ENCODE data around the gene HEATR1.
"Not testable (repeated sequence)": the region's sequence is repeated elsewhere in the genome, so short reads cannot be mapped to it uniquely, and the experiment has no call there.

The HEATR1 gene

DNA sequence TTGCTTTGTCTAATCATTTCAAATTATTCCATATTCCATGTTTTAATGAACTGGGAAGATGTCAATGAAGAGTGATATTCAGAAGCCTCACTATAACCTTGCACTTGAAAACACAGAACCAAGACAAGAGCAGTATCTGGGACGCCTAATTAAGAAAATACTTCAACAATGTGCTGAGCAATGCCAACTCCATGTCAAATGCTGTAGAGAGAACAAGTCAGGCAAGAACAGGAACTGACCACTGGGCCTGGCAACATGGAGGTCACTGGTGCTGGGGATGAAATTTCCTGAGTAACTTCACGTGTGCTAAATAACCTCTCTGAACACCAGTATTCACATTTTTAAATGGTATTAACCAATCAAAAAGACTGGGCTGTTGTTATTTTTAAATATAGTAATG is 22.8 kb downstream of the HEATR1 start:
- DNase-seq (ENCODE audit: low read depth): no peak

DNA sequence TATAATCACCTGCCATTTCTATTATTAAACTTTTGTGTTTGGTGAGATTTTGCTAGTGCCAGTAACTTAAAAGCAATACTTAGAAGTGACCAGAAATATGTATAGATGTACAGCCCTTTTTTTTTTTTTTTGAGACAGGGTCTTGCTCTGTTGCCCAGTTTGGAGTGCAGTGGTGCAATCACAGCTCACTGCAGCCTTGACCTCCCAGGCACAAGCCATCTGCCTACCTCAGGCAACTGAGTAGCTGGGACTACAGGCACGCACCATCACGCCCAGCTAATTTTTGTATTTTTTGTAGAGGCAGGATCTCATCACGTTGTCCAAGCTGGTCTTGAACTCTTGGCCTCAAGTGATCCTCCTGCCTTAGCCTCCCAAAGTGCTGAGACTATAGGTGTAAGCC is 23.9 kb downstream of the HEATR1 start:
- DNase-seq (ENCODE audit: low read depth): not testable (repeated sequence)

DNA sequence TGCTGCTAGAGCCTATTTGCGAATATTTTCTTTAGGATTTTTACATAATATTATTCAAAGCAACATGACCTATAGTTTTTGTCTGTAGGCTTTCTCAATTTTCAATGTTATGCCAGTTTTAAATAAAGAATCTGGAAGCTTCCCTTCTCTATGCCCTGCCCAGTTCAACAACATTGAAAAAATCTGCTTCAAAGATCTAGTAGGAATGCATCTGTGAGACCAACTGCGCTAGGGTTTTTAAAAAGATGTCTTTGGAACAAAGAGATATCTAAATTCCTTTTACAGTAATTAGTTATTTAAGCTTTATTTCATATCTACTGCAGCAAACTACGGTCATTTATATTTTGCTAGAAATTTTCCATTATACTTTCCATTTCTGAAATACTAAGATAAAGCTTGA is 25.7 kb downstream of the HEATR1 start:
- DNase-seq (ENCODE audit: low read depth): no peak

DNA sequence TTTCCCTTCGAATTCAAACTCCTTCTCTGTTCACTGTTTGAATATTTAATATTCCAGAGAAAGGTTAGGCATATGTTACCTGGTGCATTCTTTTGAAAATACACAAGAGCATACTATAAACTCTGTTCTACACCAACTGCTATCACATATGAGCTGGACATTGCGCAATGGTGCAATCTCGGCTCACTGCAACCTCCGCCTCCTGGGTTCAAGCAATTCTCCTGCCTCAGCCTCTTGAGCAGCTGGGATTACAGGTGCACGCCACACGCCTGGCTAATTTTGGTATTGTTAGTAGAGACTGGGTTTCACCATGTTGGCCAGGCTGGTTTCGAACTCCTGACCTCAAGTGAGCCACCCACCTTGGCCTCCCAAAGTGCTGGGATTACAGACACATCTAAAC is 27.3 kb downstream of the HEATR1 start:
- DNase-seq (ENCODE audit: low read depth): not testable (repeated sequence)

DNA sequence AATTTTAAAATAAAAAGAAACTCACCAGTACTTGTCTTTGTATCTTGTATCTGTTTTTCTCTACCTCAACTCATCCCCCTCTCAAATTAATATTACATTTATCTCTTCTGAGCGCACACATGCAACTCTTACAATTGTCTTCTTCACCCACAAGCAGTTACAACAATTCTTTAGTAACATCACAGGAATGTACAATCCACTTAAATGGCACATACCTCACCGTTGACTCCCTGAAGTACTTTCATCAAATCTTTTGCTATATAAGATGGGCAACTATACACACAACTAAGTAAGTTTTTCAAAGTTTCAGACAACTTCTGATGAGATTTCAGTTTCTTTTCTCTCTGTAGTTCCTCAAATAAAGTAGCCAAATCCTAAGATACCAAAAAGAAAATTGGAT is 28.3 kb downstream of the HEATR1 start:
- DNase-seq (ENCODE audit: low read depth): no peak

DNA sequence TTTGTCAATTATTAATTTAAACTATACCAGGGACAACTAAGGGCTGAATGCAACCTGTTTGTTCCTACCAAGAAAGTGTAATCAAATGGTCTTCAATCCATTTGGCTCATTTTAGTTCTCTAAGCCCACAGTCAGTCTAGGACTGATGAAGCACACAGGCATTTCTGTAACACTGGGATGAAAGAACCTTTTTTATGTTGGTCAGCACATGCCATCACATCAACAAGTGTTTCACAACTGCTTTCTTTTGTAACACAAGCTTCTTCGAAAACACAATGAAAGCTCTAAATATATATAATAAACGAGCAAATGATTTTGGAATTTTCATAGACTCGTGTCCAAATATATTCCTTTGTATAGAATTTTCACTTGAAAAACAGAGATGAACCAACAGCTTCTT is 28.8 kb downstream of the HEATR1 start:
- no peak for DNase-seq (ENCODE audit: low read depth)

DNA sequence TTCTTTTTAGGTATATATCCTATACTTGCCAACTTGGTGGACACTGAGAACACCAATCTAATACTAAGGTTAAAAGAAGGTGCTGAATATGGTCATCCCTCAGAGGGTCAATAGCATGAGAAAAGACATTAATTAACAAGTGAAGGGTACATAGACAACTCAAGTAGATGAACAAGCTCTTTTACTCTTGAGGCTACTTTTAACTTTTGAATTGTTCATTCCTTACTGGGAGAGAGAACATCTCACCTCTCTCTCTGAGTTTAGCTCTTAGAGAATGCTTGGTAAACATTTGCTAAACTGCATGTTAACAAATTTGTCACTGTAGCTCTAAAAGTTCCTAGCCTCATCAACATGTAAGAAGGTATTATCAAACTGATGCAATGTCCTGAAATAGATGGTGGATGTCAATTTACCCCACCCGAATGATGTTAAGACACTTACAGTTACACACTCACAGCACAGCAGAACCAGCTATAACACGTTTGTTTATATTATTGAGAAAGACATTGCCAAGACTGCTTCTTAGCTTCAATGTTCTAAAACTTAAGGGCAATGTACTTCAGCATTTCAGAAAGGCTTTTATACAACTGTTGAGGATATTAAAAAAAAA is 35.9 kb downstream of the HEATR1 start:
- DNase-seq (ENCODE audit: low read depth): no peak

DNA sequence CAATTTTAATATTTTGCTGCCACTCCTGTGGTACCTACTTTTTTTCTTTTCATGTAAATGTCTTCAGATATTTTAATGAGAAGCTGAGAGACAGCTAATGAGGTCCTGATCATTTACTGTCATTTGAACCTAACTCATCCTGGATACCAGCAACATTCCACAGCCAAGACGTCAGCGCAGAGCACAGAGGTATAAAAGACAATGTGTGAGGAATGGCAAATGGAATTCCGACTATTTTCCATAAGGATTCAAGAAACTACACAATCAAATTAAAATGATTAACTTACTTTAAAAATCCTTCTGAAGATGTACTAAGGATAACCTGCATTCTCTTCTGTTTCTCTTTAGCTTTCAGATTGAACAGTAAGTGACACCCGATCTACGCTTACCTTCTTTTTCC is 38.8 kb downstream of the HEATR1 start:
- no peak for DNase-seq (ENCODE audit: low read depth)

DNA sequence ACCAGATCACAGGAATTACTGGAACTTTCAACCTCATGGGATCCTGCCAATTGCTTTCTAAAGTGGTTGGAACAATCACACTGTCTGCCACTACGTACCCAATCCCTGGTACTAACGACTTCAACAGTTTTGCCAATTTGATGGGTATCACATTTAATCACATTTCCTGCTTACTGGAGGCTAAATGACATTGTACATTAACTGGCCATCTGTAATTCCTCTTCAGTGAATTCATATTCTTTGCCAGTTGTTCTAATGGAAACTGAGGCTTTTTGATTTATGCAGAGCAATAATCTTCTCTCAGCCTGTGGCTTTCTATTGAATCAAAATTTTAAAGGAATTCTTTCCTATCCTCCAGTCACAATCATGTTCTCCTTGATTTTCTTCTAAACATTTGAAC is 42.3 kb downstream of the HEATR1 start:
- DNase-seq (ENCODE audit: low read depth): no peak

DNA sequence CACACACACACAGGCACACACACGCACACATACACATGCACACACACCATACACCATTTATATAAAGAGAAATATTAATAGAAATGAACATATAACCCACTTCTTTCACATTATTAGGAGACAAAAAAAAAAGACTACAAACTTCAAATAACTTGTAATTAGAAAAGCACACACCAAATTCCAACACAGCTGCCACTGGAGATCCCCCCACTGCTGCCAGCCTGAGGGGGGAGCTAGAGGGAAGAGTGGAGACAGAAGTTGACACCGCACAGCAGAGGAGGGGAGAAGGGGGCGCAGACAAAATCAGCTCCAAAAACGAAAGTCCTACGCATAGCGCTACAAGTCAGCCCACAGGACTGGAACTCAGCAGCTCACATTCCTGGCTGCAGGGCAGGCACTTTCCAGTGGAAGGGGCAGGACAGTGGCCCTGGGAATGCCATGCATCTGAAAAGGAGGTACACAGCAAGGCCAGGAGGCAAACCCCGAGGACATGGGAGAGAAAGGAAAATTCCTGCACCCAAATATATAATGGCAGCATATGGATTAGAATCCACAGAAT is 44.0 kb downstream of the HEATR1 start:
- no peak for DNase-seq (ENCODE audit: low read depth)

DNA sequence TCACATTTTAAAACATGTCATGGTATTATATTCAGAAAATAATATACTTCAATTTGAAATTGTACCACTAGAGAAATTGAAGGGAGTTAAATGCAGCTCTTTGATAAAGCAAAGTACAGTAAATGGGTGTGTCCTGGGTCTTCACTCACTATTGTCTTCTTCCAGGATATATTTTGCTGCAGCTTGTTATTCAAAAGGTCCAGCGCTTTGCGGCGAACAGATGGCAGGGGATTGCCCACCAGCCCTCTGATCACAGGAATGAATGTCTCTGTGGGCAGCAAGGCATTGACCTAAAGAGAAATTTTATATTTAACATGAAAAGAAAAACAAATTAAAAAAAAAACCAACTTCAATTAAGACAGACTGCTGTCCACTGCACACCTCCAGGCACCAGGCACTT is 45.5 kb downstream of the HEATR1 start:
- no peak for DNase-seq (ENCODE audit: low read depth)

DNA sequence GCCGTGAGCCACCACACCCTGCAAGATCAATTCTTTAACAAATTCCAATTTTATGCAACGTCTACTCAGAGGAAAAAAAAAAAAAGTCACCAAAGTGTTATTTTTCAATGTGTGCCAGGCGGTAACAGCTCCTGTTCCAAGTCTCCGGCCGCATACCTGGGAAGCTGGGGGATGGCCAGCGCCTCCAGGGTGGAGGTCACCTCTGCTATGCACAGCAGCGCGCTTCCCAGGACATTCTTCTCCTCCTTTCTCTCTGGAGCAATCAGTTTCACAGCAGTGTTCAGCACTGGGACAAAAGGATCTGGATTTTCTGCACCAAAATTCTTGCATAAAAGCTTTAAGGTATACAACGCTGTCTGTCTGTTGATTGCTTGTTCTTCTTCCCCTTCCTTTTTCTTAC is 46.2 kb downstream of the HEATR1 start:
- no peak for DNase-seq (ENCODE audit: low read depth)

DNA sequence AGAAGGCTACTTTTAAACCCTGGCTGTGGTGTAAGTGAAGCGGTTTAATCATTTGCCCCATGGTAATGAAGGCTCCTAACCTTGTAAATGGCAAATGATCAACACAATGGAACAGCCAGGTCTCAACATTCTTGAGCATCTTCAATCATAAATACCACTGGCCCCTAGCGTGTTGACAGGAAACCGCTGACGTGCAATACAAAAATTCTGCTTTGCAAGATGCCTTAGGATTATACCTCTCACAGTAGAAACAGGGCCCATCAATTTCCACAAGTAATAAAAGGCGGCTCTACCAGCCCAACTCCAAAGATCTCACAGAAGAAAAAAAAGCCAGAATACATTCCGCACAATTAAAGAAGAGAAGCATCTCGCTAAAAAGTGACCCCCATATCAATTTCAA is 47.7 kb downstream of the HEATR1 start:
- no peak for DNase-seq (ENCODE audit: low read depth)

DNA sequence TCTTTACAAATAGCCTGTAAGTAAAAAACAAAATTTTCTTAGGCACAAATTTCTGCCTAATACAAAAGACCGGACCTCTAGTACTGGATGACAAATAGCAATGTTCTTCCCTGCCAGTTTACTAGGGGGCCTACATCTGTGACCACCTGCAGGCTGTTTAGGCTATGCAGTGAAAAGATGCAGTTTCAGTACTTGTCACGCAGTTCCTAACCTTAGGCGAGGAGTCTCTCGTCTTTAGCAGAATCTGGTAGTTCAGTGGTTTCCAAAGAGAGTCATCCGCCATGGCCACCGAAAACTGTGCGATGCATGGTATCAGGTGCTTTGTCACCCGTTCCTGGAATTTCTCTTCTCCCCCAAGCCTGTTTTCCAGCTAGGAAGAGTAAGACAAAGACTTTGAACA is 50.9 kb downstream of the HEATR1 start:
- DNase-seq (ENCODE audit: low read depth): no peak

DNA sequence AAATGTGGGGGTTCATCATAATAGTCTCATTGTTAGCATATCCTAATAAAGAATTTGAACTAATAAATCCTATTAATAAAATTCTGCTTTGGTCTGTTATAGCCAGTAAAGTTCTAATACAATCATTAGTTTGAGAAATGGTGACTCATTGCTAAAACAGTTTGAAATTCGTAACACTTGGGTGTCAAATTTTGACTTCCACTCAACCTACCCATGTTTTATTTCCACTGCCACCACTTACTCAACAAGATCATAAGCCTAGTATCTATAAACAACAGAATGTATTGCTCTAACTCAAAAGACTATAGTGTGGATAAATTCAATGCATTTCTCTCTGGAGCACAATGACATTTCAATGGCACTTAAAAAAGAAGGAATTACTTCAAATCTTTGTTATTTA is 51.4 kb downstream of the HEATR1 start:
- no peak for DNase-seq (ENCODE audit: low read depth)

DNA sequence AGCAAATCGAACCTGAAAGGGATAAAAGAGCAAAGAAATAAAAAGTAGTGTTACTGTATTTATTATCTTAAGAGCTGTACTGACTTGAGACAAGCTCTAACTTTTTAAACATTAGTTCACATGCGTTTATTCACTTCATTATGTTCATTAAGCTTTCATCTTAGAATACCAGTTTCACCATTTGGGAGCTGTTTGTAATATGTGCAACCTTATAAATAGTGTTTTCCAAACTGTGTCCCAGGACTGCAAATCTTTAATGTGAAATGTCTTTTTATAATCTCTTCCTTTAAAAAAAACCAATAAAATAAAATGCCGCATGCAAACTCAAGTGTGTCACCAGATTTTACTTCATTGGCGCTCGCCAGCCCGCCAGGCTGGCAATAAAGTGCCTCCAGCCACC is 52.2 kb downstream of the HEATR1 start:
- no peak for DNase-seq (ENCODE audit: low read depth)

DNA sequence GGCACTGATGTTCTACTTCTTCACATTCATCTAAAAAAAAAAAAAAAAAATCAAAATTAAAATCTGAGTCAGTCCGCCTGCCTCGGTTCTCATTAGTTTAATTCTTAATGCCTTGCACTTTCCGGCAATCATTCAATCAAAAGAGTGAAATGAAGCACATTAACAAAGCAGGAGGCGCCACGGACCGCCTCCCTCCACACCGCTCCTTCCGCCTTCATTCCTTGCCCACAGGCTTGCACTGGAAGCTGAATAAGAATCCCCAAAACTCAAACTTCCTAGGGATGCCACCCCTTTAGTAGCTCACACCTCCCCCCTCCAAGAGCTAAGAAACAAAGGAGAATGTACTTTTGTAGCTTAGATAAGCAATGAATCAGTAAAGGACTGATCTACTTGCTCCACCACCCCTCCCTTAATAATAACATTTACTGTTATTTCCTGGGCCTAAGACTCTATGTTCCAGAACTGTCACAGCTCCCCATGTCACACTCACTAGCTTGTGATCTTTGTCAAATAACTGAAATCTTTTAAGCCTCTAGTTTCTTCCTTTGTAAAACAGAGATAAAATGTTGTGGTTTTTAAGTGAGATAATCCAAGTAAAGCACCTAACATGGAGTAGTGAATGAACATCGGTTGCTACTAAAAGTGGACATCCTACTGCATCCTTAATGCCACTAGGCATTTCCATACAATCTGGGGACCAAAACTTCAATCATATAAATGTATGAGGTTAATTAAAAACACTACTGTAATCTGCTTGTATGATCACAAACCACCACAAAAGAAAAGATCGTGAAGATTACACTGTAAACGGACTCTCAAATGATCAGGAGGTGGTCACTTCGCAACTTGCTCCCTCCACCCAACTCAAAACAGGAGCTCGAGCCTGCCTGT is 53.1 kb downstream of the HEATR1 start:
- no peak for DNase-seq (ENCODE audit: low read depth)

DNA sequence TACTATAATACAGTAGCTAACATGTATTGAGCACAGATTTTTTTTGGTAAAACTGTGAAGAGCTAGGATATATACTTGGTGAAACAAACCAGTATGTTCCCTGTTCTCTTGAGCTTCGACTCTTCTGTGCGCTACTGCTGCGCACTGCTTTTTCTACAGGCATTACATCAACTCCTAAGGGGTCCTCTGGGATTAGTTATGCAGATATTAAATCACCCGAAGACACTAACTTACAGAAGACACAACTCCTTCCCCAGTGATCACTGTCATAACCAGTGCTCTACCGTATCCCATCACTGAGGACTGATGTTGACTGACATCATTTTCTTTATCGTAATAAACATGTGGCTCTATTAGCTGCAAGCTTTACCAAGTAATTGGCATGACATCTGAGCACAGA is 55.9 kb downstream of the HEATR1 start:
- DNase-seq (ENCODE audit: low read depth): no peak

DNA sequence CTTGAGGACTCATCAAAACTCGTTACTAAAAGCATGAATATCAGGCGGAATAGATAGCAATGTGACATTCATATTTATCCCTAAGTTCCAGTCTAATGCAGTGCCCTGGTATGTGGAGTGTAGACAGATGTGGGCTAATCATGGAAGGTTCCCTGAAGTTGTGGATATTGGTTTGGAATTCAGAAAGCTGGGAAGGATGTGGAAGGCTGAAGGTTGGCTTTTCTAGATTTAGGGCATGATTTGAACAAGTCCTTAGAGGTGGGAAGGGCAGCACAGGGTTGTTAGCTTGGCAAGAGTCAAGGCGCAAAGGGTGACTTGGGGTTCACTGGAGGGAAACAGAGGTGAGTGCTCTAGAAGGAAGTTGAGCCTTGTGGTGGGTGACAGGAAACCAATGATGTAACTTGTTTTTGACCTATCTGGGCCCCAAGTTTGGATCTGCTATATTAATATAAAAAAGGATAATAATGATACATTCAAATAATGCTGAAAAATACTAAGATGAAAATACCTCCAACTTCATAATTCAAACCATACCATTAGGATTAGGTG is 58.6 kb downstream of the HEATR1 start:
- no peak for DNase-seq (ENCODE audit: low read depth)

DNA sequence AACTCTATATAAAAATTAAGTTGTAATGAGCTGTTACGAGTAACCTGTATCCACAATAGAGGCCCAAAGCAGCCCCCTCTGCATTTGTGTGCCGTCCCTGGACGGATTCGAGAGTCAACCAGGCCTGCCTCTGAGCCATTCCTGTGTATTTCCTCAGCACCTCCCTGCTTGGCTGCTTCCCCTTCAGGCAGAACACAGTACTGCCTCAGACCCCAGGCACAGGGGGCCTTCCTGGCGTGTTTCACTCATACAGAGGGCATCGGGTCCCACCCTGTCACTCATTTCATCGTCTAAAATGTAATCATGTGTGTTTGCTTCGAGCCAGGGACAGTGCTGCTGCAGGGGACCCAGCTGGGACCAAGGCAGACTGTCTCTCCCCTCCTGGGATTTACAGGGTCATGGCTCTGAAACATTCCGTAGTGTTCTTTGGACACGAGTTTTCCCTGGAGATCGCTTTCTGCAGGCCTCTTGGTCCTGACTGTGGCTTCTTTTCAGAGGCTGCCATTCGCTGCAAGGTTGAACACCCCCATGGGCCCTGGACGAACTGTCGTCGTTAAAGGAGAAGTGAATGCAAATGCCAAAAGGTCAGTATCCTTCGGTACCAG is 61.1 kb downstream of the HEATR1 start:
- DNase-seq (ENCODE audit: low read depth): no peak

DNA sequence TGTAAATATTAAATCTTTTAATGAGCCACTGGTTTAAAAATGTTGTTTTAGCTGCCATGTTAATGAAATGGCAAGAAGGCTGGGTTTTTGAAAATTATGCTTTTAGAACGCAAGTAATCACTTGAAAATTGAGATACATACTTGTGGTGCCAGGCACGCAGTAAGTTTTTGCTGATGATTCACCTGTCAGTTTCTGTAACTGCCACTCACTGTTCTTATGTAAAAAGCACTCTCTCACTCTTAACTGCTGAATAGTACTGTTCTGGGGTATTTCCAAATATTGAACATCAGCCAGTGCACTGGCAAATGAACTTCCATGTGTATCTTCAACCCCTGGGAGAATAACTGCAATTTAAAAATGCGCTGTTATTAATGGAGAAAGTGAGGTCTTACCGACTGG is 62.6 kb downstream of the HEATR1 start:
- no peak for DNase-seq (ENCODE audit: low read depth)

DNA sequence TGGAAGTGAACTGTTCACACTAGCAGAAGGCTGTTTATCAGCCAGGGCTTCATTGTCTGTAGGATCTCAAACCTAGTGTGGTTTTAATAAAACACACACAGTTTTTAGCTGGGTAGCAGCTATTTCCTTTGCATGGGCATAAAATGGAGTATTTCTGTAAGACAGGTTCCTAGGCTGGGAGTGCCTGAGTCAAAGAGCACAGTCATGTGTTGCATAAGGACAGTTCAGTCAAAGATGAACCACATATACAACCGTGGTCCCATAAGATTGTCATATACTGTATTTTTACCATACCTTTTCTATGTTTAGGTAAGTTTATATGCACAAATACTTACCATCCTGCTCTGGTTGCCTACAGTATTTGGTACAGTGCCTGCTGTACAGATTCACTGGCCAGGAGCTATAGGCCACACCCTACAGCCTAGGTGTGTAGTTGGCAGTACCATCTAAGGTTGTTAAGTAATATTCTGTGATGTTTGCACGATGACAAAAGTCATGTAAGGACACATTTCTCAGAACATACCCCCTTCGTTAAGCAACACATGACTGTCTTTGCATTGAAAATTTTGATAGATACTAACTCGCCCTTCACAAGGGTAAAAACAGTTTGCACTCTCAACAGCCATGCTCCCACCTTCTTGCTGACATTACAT is 63.4 kb downstream of the HEATR1 start:
- DNase-seq (ENCODE audit: low read depth): no peak
